HepG2 (cell line): ENCODE data around the gene BRCA1. TPM values are rescaled to one million over a fixed set of nuclear protein-coding genes. Genes with fewer than 3 reads are reported as not detected.

Source experiments
- BATF2 ChIP-seq: sonication (generic); formaldehyde crosslinking; IDR thresholded peaks from 2 replicates; pipeline ENCODE4 v1.8.0; 2022; ENCODE audit warnings: mild to moderate bottlenecking, missing genetic modification reagents, moderate library complexity
- CCAR2 ChIP-seq: fragments of 200-400 bp; formaldehyde crosslinking; optimal IDR thresholded peaks from 2 replicates; pipeline ENCODE3; 2018; ENCODE audit warnings: low read depth, mild to moderate bottlenecking, low read length, moderate library complexity
- ELF4 ChIP-seq: sonication (generic); formaldehyde crosslinking; IDR thresholded peaks from 2 replicates; pipeline ENCODE4 v1.5.0; 2020; ENCODE audit warnings: missing genetic modification reagents, mild to moderate bottlenecking, moderate library complexity, borderline replicate concordance
- ELK4 ChIP-seq: sonication (generic); formaldehyde crosslinking; IDR thresholded peaks from 2 replicates; pipeline ENCODE4 v1.9.0; 2021; ENCODE audit warnings: missing genetic modification reagents, borderline replicate concordance
- FOXA1 ChIP-seq, 2 experiments: fragments of 450-650 bp in 1 of 2; sonication (generic) in 1 of 2; formaldehyde crosslinking in 1 of 2; IDR thresholded peaks; 2 replicates each; pipeline versions ENCODE4 v1.4.0 to v1.6.1; 2016 to 2020; ENCODE audit warnings: missing genetic modification reagents in 1 of 2
- GABPA ChIP-seq, 2 experiments: IDR thresholded peaks; 2 replicates each; pipeline ENCODE4 v1.6.1; 2011 to 2016; ENCODE audit warnings: low read depth in 2 of 2, low read length in 1 of 2, missing biosample characterization in 1 of 2, missing genetic modification characterization in 1 of 2
- GMEB2 ChIP-seq: IDR thresholded peaks from 2 replicates; pipeline ENCODE4 v1.6.1; 2016; ENCODE audit warnings: missing biosample characterization, missing genetic modification reagents, low read depth
- MXD4 ChIP-seq: IDR thresholded peaks from 2 replicates; pipeline ENCODE4 v1.6.1; 2016; ENCODE audit warnings: mild to moderate bottlenecking, missing biosample characterization, missing genetic modification reagents
- MYC ChIP-seq: sonication (generic); formaldehyde crosslinking; IDR thresholded peaks from 2 replicates; pipeline ENCODE4 v1.9.0; 2021; ENCODE audit warnings: missing genetic modification reagents, borderline replicate concordance
- SKIL ChIP-seq: sonication (generic); formaldehyde crosslinking; IDR thresholded peaks from 2 replicates; pipeline ENCODE4 v1.8.0; 2022; ENCODE audit warnings: missing genetic modification reagents, mild to moderate bottlenecking, moderate library complexity, borderline replicate concordance
- SOX5 ChIP-seq: IDR thresholded peaks from 2 replicates; pipeline ENCODE4 v1.6.1; 2016; ENCODE audit warnings: borderline replicate concordance
- SP140L ChIP-seq: sonication (generic); formaldehyde crosslinking; IDR thresholded peaks from 2 replicates; pipeline ENCODE4 v1.4.0; 2020; ENCODE audit warnings: missing genetic modification reagents, borderline replicate concordance
- STAG1 ChIP-seq: sonication (generic); formaldehyde crosslinking; IDR thresholded peaks from 2 replicates; pipeline ENCODE4 v1.4.0; 2020; ENCODE audit warnings: missing genetic modification reagents
- THRA ChIP-seq: sonication (generic); formaldehyde crosslinking; IDR thresholded peaks from 2 replicates; pipeline ENCODE4 v1.4.0; 2020; ENCODE audit warnings: missing genetic modification reagents, borderline replicate concordance
- ZMAT3 ChIP-seq: sonication (generic); formaldehyde crosslinking; conservative IDR thresholded peaks from 2 replicates; pipeline ENCODE4 v1.7.0; 2021; ENCODE audit warnings: missing genetic modification reagents
- ZNF205 ChIP-seq: IDR thresholded peaks from 2 replicates; pipeline ENCODE4 v1.6.1; 2018; ENCODE audit warnings: missing biosample characterization, missing genetic modification reagents
- ZNF333 ChIP-seq: sonication (generic); formaldehyde crosslinking; IDR thresholded peaks from 2 replicates; pipeline ENCODE4 v1.4.0; 2020; ENCODE audit warnings: mild to moderate bottlenecking, missing genetic modification reagents, borderline replicate concordance
- ZNF343 ChIP-seq: sonication (generic); formaldehyde crosslinking; IDR thresholded peaks from 2 replicates; pipeline ENCODE4 v1.4.0; 2020; ENCODE audit warnings: mild to moderate bottlenecking, missing genetic modification reagents
- ZNF549 ChIP-seq: sonication (generic); formaldehyde crosslinking; IDR thresholded peaks from 2 replicates; pipeline ENCODE4 v1.5.0; 2020; ENCODE audit warnings: missing genetic modification reagents
- ZNF644 ChIP-seq: IDR thresholded peaks from 2 replicates; pipeline ENCODE4 v1.6.1; 2016; ENCODE audit warnings: low read depth
- ZNF652 ChIP-seq: IDR thresholded peaks from 2 replicates; pipeline ENCODE4 v1.6.1; 2016; ENCODE audit warnings: low read depth, borderline replicate concordance
- polyA plus RNA-seq, 8 experiments: library from polyadenylated mRNA; depleted of rRNA in 3 of 8; stranded (reverse) in 7 of 8; unstranded in 1 of 8; fragments of >200 nt; fragmentation: Illumina TruSeq in 4 of 8; extraction: Trizol in 4 of 8; gene quantifications; 2 replicates each; pipeline versions ENCODE4 v1.2.1 to v1.2.3, GENCODE V29; 2011 to 2016; ENCODE audit warnings: low read depth in 4 of 8, missing spikeins in 1 of 8, mixed read lengths in 1 of 8; ENCODE audit not compliant: insufficient read depth in 1 of 8
- total RNA-seq, 5 experiments: library from RNA; depleted of rRNA; stranded (reverse); fragments of >200 nt; fragmentation: Illumina TruSeq; extraction: Trizol; gene quantifications; 2 replicates each; pipeline ENCODE4 v1.2.3, GENCODE V29; 2016; ENCODE audit warnings: low read depth in 1 of 5

BRCA1 gene
- total and polyA plus RNA-seq, 2 of the 13 experiments (the other 11 are each of a cell fraction or from before 2014, with no cell fraction given) = 13.3 to 37.5 TPM

- TF ChIP-seq ELF4 (CRISPR knock-in tag) = peak; percentile 67
- TF ChIP-seq FOXA1 (IDR thresholded peaks at IDR 0.05) = no peak
- TF ChIP-seq FOXA1 (CRISPR knock-in tag; IDR thresholded peaks at IDR 0.05) = peak; percentile 57
- peak; percentile 14; the same call in 1 of the 2 replicates for TF ChIP-seq ZNF644 (CRISPR knock-in tag)
- peak; percentile 42; the same call in 1 of the 2 replicates for TF ChIP-seq ZNF205
- TF ChIP-seq ZNF652 (CRISPR knock-in tag) = peak; percentile 96
- 0 out of 2 replicates have a peak, but pooled peaks have one; percentile 8 for TF ChIP-seq GMEB2 (CRISPR knock-in tag)
- peak; percentile 13; the same call in 1 of the 2 replicates for TF ChIP-seq ZNF333 (CRISPR knock-in tag)
- TF ChIP-seq SP140L (CRISPR knock-in tag) = peak; percentile 83; the same call in 1 of the 2 replicates
- TF ChIP-seq SKIL (CRISPR knock-in tag) = no peak
- TF ChIP-seq SOX5 (CRISPR knock-in tag) = peak; percentile 18; the same call in 1 of the 2 replicates
- 0 out of 2 replicates have a peak, but pooled peaks have one; percentile 31 for TF ChIP-seq MYC (CRISPR knock-in tag)
- TF ChIP-seq ZNF549 (CRISPR knock-in tag) = no peak
- TF ChIP-seq CCAR2 = no peak
- TF ChIP-seq ELK4 (CRISPR knock-in tag) = no peak
- no peak for TF ChIP-seq BATF2
- no peak for TF ChIP-seq ZNF343
- 0 out of 2 replicates have a peak, but pooled peaks have one; percentile 15 for TF ChIP-seq THRA (CRISPR knock-in tag)
- 0 out of 2 replicates have a peak, but pooled peaks have one; percentile 30 for TF ChIP-seq MXD4 (CRISPR knock-in tag)
- peak; percentile 49 for TF ChIP-seq STAG1
- no peak for TF ChIP-seq GABPA (IDR thresholded peaks at IDR 0.05; ENCODE audit: low read depth, low read length)
- TF ChIP-seq GABPA (CRISPR knock-in tag; IDR thresholded peaks at IDR 0.05; ENCODE audit: low read depth) = peak; percentile 71
- TF ChIP-seq ZMAT3 (CRISPR knock-in tag) = 0 out of 2 replicates have a peak, but pooled peaks have one; percentile 54
Measured at GRCh38 chr17:43171586-43172487, 46.7 kb upstream of the BRCA1 start (continued).
